ENCODE data around the gene F12.
"Not testable (repeated sequence)": the region's sequence is repeated elsewhere in the genome, so short reads cannot be mapped to it uniquely, and the experiment has no call there.

The F12 gene

GRCh38 chr5:177367323-177367848 is 42.0 kb downstream of the F12 start:
- DNase-seq, result no peak

GRCh38 chr5:177366528-177367322 is 42.6 kb downstream of the F12 start:
- DNase-seq, result no peak

GRCh38 chr5:177365845-177366527 is 43.4 kb downstream of the F12 start:
- no peak for DNase-seq

- no peak for DNase-seq
Measured at GRCh38 chr5:177364159-177364962, 45.0 kb downstream of the F12 start.

- no peak for DNase-seq
Measured at GRCh38 chr5:177363565-177363964, 45.8 kb downstream of the F12 start.

- DNase-seq, result peak; percentile 84
Measured at GRCh38 chr5:177362610-177363507, 46.5 kb downstream of the F12 start.

GRCh38 chr5:177362292-177362609 is 47.1 kb downstream of the F12 start:
- no peak for DNase-seq

GRCh38 chr5:177361418-177362291 is 47.7 kb downstream of the F12 start:
- no peak for DNase-seq

- not testable (repeated sequence) for DNase-seq
Measured at GRCh38 chr5:177360740-177361139, 48.6 kb downstream of the F12 start.

GRCh38 chr5:177359860-177360259 is 49.5 kb downstream of the F12 start:
- no peak for DNase-seq

- no peak for DNase-seq
Measured at GRCh38 chr5:177359451-177359851, 49.9 kb downstream of the F12 start.

GRCh38 chr5:177358370-177358819 is 51.0 kb downstream of the F12 start:
- DNase-seq, result no peak

GRCh38 chr5:177357459-177358351 is 51.7 kb downstream of the F12 start, which contains the start of gene RGS14:
TSS of gene RGS14 (plus strand) at chr5:177357924. CDS start at chr5:177358025, 101 bp downstream.
- peak; percentile 90 for DNase-seq

GRCh38 chr5:177357146-177357458 is 52.3 kb downstream of the F12 start:
- DNase-seq, result no peak

- no peak for DNase-seq
Measured at GRCh38 chr5:177356746-177357145, 52.6 kb downstream of the F12 start.

- DNase-seq, result no peak
Measured at GRCh38 chr5:177355868-177356168, 53.5 kb downstream of the F12 start.

GRCh38 chr5:177355162-177355867 is 54.0 kb downstream of the F12 start:
- no peak for DNase-seq

- DNase-seq, result no peak
Measured at GRCh38 chr5:177354711-177355110, 54.7 kb downstream of the F12 start.

- no peak for DNase-seq
Measured at GRCh38 chr5:177354256-177354655, 55.1 kb downstream of the F12 start.

- no peak for DNase-seq
Measured at GRCh38 chr5:177353093-177353492, 56.3 kb downstream of the F12 start.
